Measurements from ENCODE around the gene DNAJC4.

- TF ChIP-seq CTCF (IDR thresholded peaks at IDR 0.05) (peak in 1 of 4 experiments; percentile 24), POLR2A (IDR thresholded peaks at IDR 0.05) (peak; percentile 86)
These were observed 4.5 kb upstream of the DNAJC4 start, which contains the start of the genes NUDT22 and TRPT1 for GRCh38 chr11:64225608-64226506.

Data from prostate gland (tissue), 2 donors.